Suprapubic skin (tissue), 4 donors: ENCODE data around the gene CAPRIN2. TPM values are rescaled to one million over a fixed set of nuclear protein-coding genes. Genes with fewer than 3 reads are reported as not detected.
A peak's percentile ranks its signal among the peaks of the same experiment; 100 is the strongest.

ENCODE experiments used
- DNase-seq, 2 donors: peaks; one replicate each; pipeline ENCODE4 v3.0.0-alpha.2; 2019; ENCODE audit warnings: low spot score in 2 of 2
- H3K27ac ChIP-seq: fragments of 200-600 bp; sonication (generic); one replicate; pipeline ENCODE4 v1.5.1; 2019
- H3K27me3 ChIP-seq: fragments of 200-600 bp; sonication (generic); one replicate; pipeline ENCODE4 v1.5.1; 2019
- H3K36me3 ChIP-seq: fragments of 200-600 bp; sonication (generic); one replicate; pipeline ENCODE4 v1.5.1; 2019
- H3K4me1 ChIP-seq: fragments of 200-600 bp; sonication (generic); one replicate; pipeline ENCODE4 v1.5.1; 2019
- H3K4me3 ChIP-seq: fragments of 200-600 bp; sonication (generic); one replicate; pipeline ENCODE4 v1.5.1; 2019; ENCODE audit warnings: mild to moderate bottlenecking
- H3K9me3 ChIP-seq: fragments of 200-600 bp; sonication (generic); one replicate; pipeline ENCODE4 v1.5.1; 2019
- EP300 ChIP-seq: sonication (generic); formaldehyde crosslinking; IDR thresholded peaks from one replicate; pipeline ENCODE4 v1.6.1; 2017; ENCODE audit warnings: antibody characterized with exemption
- POLR2A ChIP-seq, 2 donors: fragments of 450-650 bp; IDR thresholded peaks; one replicate each; pipeline ENCODE4 v1.6.1; 2017; ENCODE audit warnings: antibody characterized with exemption in 2 of 2, mild to moderate bottlenecking in 2 of 2, moderate library complexity in 2 of 2
- POLR2AphosphoS5 ChIP-seq, 3 donors: sonication (generic); formaldehyde crosslinking; IDR thresholded peaks; one replicate each; pipeline ENCODE4 v1.6.1; 2017; ENCODE audit warnings: antibody characterized with exemption in 3 of 3
- WGBS: methylation state at CpG from one replicate; pipeline ENCODE4 v1.1.5; 2018; 5-methylcytosine and 5-hydroxymethylcytosine counted together
- total RNA-seq, 4 donors: library from RNA; depleted of rRNA; stranded (reverse); fragments of >200 nt; gene quantifications; one replicate each; pipeline ENCODE4 v1.1.0, GENCODE V29; 2016
- TF ChIP-seq, protein P1 (sequence below), 2 donors: fragments of 200-600 bp in 1 of 2; fragments of 450-650 bp in 1 of 2; sonication (generic) in 1 of 2; IDR thresholded peaks; one replicate each; pipeline ENCODE4 v1.5.1; 2016 to 2019; ENCODE audit warnings: antibody characterized with exemption in 2 of 2, mild to moderate bottlenecking in 1 of 2, moderate library complexity in 1 of 2

CAPRIN2 gene, protein sequence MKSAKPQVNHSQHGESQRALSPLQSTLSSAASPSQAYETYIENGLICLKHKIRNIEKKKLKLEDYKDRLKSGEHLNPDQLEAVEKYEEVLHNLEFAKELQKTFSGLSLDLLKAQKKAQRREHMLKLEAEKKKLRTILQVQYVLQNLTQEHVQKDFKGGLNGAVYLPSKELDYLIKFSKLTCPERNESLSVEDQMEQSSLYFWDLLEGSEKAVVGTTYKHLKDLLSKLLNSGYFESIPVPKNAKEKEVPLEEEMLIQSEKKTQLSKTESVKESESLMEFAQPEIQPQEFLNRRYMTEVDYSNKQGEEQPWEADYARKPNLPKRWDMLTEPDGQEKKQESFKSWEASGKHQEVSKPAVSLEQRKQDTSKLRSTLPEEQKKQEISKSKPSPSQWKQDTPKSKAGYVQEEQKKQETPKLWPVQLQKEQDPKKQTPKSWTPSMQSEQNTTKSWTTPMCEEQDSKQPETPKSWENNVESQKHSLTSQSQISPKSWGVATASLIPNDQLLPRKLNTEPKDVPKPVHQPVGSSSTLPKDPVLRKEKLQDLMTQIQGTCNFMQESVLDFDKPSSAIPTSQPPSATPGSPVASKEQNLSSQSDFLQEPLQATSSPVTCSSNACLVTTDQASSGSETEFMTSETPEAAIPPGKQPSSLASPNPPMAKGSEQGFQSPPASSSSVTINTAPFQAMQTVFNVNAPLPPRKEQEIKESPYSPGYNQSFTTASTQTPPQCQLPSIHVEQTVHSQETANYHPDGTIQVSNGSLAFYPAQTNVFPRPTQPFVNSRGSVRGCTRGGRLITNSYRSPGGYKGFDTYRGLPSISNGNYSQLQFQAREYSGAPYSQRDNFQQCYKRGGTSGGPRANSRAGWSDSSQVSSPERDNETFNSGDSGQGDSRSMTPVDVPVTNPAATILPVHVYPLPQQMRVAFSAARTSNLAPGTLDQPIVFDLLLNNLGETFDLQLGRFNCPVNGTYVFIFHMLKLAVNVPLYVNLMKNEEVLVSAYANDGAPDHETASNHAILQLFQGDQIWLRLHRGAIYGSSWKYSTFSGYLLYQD
- 10 to 100 TPM; 16.8 to 56.8 (median 17.8) TPM for total RNA-seq

DNA sequence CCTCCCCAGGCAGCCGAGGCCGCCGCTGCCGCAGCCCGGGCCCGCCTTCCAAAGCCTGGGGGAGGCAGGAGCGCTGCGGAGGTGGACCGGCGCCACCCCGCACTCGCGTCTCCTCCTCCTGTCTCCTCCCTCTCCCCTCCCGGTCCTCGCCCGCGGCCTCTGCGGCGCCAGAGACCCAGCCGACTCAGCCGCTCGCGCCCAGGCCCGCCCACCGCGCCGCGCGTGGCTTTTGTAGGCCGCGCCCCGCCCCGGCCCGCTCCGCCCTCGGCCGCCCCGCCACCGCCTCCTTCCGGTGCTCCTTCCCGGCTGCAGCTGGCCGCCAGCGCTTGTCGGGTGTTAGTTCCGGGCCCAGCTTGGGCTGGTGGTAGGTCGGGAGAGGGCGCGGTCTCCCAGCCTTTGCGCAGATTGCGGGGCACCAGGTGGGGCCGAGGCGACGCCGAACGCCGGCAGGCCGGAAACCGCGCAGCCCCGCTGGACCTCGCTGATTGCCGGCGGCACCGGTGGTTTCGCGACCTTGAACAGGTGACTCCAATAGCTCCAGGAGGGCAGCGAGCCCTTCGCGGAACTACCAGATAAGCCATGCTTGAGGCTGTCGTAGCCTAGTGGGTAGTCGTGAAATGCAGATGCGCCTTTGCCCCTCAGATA is at the start of gene CAPRIN2:
TSS of gene CAPRIN2 (minus strand) at position 202 of the 645 bp plus-strand sequence. CDS start 1,431 bp downstream, outside the sequence.
- peak; percentile 95 to 96 for DNase-seq
- WGBS: under 1% methylated on average over 34 of the region's 72 CpGs
- H3K36me3 ChIP-seq: no peaks in the 10 kb centered on the region
- H3K9me3 ChIP-seq: no peaks in the 10 kb centered on the region
- TF ChIP-seq POLR2A (IDR thresholded peaks at IDR 0.05) (peak in 1 of 2 donors; percentile 27), EP300 (peak; percentile 15), POLR2AphosphoS5 (IDR thresholded peaks at IDR 0.05) (peak in 2 of 3 donors; percentile 30 to 34)
- TF ChIP-seq, protein P1, sequence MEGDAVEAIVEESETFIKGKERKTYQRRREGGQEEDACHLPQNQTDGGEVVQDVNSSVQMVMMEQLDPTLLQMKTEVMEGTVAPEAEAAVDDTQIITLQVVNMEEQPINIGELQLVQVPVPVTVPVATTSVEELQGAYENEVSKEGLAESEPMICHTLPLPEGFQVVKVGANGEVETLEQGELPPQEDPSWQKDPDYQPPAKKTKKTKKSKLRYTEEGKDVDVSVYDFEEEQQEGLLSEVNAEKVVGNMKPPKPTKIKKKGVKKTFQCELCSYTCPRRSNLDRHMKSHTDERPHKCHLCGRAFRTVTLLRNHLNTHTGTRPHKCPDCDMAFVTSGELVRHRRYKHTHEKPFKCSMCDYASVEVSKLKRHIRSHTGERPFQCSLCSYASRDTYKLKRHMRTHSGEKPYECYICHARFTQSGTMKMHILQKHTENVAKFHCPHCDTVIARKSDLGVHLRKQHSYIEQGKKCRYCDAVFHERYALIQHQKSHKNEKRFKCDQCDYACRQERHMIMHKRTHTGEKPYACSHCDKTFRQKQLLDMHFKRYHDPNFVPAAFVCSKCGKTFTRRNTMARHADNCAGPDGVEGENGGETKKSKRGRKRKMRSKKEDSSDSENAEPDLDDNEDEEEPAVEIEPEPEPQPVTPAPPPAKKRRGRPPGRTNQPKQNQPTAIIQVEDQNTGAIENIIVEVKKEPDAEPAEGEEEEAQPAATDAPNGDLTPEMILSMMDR (IDR thresholded peaks at IDR 0.05): peak in 1 of 2 donors; percentile 57
- peak within 1 kb of the TSS; percentile 86 for H3K27ac ChIP-seq
- no peaks in the 10 kb centered on the region for H3K27me3 ChIP-seq
- peaks cover 17% of the 10 kb centered on the region for H3K4me1 ChIP-seq
- peak within 1 kb of the TSS; percentile 73 for H3K4me3 ChIP-seq

DNA sequence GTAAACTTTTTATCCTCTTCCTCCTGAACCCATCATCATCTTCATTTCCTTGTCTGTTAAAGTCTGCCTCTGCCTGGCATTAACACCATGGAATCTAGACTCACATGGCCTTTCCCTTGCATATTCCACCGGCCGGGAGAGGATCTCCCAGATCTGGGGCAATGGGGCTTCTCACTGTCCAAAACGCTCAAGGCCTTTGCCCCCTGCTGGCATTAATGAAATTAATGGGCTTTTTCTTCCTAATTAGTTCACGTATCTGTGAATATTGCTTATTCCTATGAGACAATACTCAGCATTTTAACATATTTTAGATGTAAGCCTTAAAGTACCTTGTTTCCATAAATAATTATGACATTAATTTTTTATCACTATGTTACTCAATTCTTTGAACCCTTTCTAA is 42.9 kb upstream of the CAPRIN2 start:
- Histone ChIP-seq H3K4me3 (no peak overlapping the region), H3K36me3 (no peaks in the 10 kb centered on the region), H3K27me3 (peaks cover 20% of the 10 kb centered on the region), H3K27ac (no peak overlapping the region), H3K4me1 (peaks cover 21% of the 10 kb centered on the region), H3K9me3 (no peaks in the 10 kb centered on the region)
- 89% methylated on average over 4 of the region's 4 CpGs for WGBS
- DNase-seq: no peak
- TF ChIP-seq, protein P1 (IDR thresholded peaks at IDR 0.05): no peak

DNA sequence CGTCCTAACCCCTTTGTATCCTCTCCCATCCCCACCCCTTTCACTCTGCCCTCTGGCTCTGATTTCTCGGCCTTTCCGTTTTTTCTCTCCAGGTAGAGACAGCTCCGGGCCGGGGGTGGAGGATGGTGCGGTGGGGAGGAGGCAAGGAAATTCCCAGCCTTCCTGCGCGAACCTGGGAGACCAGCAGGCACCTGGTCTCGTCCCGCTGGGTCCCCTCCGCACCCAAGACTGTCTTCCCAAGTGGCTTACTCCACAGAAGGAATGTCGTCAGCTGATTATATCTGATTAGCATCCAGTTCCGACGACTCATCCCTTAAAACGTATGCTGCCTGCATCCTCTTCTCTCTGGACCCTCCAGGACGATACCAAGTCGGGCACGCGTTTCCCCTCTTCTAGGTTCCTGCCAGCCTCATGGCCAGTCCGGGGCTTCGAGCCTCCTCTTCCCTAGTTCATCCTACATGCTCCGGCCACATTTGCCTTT is 42.2 kb upstream of the CAPRIN2 start:
- TF ChIP-seq, protein P1 (IDR thresholded peaks at IDR 0.05): no peak
- no peak for TF ChIP-seq POLR2A (IDR thresholded peaks at IDR 0.05)
- no peak for TF ChIP-seq EP300
- no peak for TF ChIP-seq POLR2AphosphoS5 (IDR thresholded peaks at IDR 0.05)
- Histone ChIP-seq H3K4me3 (peak overlapping the region; percentile 63), H3K27ac (no peak overlapping the region), H3K27me3 (peaks cover 20% of the 10 kb centered on the region), H3K4me1 (peaks cover 21% of the 10 kb centered on the region), H3K9me3 (no peaks in the 10 kb centered on the region), H3K36me3 (no peaks in the 10 kb centered on the region)
- 10% methylated on average over 22 of the region's 22 CpGs for WGBS
- no peak for DNase-seq

DNA sequence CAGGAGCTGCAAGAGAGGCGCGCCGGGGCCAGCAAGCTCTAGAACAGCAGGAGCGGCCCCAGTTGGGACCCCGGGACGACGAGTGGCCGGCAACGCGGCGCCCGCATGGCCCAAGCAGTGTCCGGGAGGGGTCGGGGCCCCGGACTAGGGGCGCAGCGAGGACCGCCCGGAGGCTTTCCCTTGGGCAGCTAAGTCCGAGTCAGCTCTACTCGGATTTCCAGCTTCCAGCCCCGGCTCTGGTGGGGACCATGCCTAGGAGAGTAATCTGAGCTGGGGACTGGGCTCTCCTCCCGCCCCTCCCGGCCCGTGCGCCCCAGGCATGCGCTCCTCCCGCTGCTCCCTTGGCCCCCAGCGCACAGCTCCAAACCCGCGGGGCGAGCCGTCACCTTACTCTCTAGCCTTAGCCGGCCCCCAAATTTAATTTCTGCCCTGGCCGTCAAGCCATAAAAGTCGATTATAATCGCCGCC is 41.6 kb upstream of the CAPRIN2 start:
- no peak for DNase-seq
- Histone ChIP-seq H3K27ac (no peak overlapping the region), H3K9me3 (no peaks in the 10 kb centered on the region), H3K36me3 (no peaks in the 10 kb centered on the region), H3K4me3 (peak overlapping the region; percentile 63), H3K27me3 (peaks cover 20% of the 10 kb centered on the region), H3K4me1 (peaks cover 21% of the 10 kb centered on the region)
- TF ChIP-seq POLR2A (IDR thresholded peaks at IDR 0.05) (no peak), EP300 (no peak), POLR2AphosphoS5 (IDR thresholded peaks at IDR 0.05) (no peak)
- TF ChIP-seq, protein P1 (IDR thresholded peaks at IDR 0.05): no peak
- WGBS: 0% methylated on average over 13 of the region's 38 CpGs
